Measurements from ENCODE around the gene CHD6.

DNA sequence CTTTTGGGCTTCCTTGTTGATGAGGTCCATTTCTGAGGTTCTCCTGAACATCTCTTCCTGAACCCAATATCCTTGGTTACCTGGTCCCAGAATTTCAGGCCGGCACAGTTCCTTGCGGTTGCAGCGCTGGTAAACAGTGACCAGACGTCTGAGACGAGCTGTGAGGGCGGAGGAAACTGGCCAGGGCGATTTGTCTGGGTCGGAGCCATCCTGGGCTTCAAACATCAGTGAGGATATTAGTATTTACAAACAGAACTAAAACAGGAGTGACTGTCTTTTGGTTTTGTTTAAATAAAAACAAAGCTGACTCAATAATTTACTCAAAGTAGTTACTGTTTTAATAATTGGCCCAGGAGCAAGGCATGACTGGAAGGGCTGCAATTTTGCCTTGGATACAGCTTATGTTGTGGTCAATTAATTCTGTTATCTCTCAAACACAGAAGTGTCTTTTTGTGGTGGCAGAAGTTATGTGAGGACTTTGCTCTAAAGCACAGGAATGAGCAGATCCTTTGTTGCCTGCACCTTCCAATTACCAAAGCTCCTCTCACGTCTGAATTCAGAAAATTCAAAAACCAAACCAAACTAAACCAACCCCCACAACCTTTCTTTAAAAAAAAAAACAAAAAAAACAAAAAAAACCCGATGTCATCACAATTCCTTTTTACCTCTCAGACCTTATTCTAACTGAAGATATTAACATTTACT, 192.8 kb downstream of the CHD6 start:
- TF ChIP-seq, protein P1, sequence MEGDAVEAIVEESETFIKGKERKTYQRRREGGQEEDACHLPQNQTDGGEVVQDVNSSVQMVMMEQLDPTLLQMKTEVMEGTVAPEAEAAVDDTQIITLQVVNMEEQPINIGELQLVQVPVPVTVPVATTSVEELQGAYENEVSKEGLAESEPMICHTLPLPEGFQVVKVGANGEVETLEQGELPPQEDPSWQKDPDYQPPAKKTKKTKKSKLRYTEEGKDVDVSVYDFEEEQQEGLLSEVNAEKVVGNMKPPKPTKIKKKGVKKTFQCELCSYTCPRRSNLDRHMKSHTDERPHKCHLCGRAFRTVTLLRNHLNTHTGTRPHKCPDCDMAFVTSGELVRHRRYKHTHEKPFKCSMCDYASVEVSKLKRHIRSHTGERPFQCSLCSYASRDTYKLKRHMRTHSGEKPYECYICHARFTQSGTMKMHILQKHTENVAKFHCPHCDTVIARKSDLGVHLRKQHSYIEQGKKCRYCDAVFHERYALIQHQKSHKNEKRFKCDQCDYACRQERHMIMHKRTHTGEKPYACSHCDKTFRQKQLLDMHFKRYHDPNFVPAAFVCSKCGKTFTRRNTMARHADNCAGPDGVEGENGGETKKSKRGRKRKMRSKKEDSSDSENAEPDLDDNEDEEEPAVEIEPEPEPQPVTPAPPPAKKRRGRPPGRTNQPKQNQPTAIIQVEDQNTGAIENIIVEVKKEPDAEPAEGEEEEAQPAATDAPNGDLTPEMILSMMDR (IDR thresholded peaks at IDR 0.05; ENCODE audit: low read length) = no peak
- TF ChIP-seq EZH2 (IDR thresholded peaks at IDR 0.05; ENCODE audit: borderline replicate concordance, low read length) = no peak

Measured in OCI-LY1 (cell line).